ENCODE measurements around the gene STAG1.
"Not testable (repeated sequence)": the region's sequence is repeated elsewhere in the genome, so short reads cannot be mapped to it uniquely, and the experiment has no call there.

Gene STAG1

DNA sequence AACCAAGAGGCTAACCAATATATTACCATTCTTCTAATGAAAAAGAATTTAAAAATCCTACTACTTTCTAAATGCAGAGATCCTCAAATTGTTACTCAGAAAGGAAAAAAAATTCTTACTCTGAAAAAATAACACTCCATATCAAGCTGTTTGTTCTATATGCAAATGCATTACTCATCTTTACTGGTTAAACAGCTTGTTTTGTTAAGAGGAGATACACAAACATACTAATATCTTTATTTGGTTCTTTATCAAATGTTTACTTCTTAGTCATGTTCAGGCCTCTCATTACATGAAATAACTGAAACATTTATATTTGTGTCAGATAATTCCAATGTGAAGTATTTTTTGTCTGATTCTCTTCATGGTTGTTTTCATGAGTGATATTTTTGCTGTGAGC lies 355.3 kb downstream of the STAG1 start:
- DNase-seq (ENCODE audit: low read depth in 2 of 2), result no peak

- DNase-seq (ENCODE audit: low read depth in 2 of 2), result no peak
Observed at GRCh38 chr3:136390574-136390973, 361.6 kb downstream of the STAG1 start.

GRCh38 chr3:136387031-136387430 lies 365.1 kb downstream of the STAG1 start:
- DNase-seq (ENCODE audit: low read depth in 2 of 2), result no peak

- DNase-seq (ENCODE audit: low read depth in 2 of 2), result no peak
Observed at GRCh38 chr3:136385457-136385856, 366.7 kb downstream of the STAG1 start.

- DNase-seq (ENCODE audit: low read depth in 2 of 2), result no peak
Observed at GRCh38 chr3:136381051-136381450, 371.1 kb downstream of the STAG1 start.

DNA sequence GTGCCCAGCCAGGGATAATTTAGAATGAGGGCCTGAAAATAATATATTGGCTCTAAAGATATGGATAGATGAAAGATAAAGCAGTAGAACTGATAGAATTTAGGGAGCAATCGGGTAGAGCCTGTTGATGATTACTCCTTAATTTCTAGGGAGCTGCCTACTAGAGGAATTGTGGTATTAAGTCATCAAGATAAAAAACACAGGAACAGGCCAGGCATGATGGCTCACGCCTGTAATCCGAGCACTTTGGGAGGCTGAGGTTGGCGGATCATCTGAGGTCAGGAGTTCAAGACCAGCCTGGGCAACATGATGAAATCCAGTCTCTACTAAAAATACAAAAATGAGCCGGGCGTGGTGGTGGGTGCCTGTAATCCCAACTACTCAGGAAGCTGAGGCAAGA lies 371.6 kb downstream of the STAG1 start:
- no peak for DNase-seq (ENCODE audit: low read depth in 2 of 2)

DNA sequence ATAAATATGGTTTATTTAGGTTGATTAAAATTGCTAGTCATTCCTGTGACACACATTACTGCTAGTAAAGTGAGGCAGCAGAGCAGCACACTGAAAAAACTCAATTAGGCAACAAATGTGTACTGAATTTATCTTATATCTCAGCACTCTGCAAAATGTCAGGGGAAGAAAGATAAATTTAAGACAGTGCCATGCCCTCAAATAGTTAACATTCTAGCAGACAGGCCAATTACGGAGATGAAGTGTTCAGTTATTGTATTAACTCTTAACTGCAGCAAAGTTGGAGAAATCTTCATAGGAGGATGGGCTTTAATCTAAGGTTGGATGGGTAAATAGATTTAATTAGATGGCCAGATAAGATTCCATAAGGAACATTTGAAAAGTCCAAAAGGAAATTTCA lies 374.2 kb downstream of the STAG1 start:
- DNase-seq (ENCODE audit: low read depth in 2 of 2), result no peak

DNA sequence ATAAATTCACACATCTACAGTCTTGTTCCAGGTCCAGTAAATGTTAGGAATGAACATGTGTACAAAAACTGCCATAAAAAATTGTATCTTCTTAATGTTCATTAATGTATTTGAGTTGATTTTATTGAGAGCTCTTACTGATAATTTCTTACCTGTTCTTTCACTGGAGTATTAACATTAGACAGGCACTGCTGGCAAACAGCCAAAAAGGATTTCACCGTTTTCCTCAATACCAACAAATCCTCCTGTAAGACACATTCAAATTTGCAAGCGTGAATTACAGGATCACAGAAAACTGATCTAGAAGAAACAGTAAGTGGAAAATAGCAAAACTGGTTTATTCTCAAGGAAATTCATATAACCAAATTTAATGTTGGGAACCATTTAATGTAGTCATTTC lies 374.7 kb downstream of the STAG1 start:
- no peak for DNase-seq (ENCODE audit: low read depth in 2 of 2)

GRCh38 chr3:136375800-136376199 lies 376.4 kb downstream of the STAG1 start:
- DNase-seq (ENCODE audit: low read depth in 2 of 2), result not testable (repeated sequence)

DNA sequence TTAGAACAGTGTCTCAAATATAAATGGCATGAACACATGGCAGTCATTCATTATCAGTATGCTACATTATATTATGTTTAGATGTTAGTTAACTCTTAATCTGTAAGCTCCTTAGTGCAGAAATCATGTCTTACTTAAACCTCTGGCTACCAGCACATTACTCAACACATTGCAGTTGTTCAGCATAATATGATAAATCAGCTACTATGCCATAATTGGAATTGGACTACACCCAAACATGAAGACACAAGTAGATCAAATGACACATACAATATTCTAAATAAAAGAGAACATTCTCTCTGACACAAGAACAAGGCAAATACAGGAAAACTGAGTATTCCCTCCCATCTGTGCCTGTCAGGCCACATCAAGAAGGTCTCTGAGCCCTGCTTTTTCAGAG lies 385.9 kb downstream of the STAG1 start:
- no peak for DNase-seq (ENCODE audit: low read depth in 2 of 2)

DNA sequence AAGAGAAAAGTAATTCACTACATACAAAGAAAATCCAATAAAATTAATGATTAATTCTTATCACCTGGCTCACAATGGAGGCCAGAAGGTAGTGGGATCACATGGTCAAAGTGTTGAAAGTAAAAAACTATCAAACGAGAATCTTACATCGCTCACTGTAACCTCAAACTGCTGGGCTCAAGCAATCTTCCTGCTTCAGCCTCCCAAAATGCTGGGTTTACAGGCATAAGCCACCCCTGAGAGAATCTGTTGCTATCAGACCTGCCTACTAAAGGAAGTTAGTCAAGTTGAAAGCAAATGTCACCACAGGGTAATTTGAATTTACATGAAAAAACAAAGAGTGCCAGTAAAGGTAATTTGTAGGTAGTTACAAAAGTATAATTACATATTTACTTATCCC lies 398.7 kb downstream of the STAG1 start:
- DNase-seq (ENCODE audit: low read depth in 2 of 2), result no peak

DNA sequence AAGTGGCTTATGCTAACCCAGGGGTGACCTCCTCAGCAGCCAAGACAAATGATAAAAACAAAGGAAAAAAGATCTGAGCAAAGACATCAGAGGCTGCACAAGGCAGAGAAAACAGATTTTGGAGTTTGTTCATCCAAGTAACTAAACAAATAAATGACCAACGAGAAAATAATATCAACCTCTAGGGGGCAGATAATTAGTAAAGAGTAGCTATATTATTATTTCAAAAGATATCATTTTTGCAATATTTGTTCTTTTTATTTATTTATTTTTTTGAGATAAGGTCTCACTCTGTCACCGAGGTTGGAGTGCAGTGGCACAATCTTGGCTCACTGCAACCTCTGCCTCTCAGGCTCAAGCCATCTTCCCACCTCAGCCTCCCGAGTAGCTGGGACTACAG lies 400.3 kb downstream of the STAG1 start:
- DNase-seq (ENCODE audit: low read depth in 2 of 2), result no peak

GRCh38 chr3:136351351-136351750 lies 400.8 kb downstream of the STAG1 start:
- no peak for DNase-seq (ENCODE audit: low read depth in 2 of 2)

GRCh38 chr3:136350557-136350956 lies 401.6 kb downstream of the STAG1 start:
- no peak for DNase-seq (ENCODE audit: low read depth in 2 of 2)

- no peak for DNase-seq (ENCODE audit: low read depth in 2 of 2)
Observed at GRCh38 chr3:136350132-136350531, 402.0 kb downstream of the STAG1 start.

GRCh38 chr3:136346486-136346885 lies 405.7 kb downstream of the STAG1 start:
- DNase-seq (ENCODE audit: low read depth in 2 of 2), result no peak

GRCh38 chr3:136343873-136344555 lies 408.2 kb downstream of the STAG1 start:
- DNase-seq (ENCODE audit: low read depth in 2 of 2), result no peak

GRCh38 chr3:136343446-136343845 lies 408.7 kb downstream of the STAG1 start:
- DNase-seq (ENCODE audit: low read depth in 2 of 2), result no peak

DNA sequence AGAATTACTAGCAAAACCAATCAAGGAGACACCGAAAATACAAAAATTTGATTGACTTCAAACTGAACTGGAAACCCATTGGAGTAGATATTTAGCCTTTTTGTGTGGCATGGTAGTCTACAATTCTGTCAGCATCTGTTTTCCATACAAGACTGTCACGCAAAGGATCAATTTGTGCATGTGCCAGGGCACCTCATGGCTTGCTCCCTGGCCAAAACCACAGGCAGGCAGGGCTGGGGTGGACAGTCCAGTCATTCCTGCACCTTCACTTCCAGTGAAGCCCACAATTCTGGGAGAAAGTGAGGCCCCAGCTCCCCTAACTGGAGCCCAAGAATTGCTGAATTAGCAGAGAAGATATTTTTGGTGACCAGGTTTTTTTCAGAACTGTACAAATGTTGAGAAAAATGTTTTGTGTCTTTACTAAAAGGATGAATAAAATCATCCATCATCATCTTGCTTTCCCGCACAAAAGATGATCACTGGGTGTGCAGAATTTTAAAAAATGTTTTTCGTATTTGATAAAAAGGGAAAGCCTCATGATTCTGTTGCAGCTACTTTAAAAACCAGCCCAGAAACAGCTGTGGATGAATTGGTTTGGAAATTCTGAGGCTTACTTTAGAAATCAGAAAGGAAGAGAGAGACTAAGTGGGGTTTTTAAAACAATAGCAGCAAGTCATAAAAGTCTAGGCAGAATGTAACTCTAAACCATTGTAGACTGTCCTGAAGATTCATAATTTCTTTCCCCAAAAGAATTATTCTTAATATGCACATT lies 415.7 kb downstream of the STAG1 start:
- DNase-seq (ENCODE audit: low read depth in 2 of 2), result no peak

DNA sequence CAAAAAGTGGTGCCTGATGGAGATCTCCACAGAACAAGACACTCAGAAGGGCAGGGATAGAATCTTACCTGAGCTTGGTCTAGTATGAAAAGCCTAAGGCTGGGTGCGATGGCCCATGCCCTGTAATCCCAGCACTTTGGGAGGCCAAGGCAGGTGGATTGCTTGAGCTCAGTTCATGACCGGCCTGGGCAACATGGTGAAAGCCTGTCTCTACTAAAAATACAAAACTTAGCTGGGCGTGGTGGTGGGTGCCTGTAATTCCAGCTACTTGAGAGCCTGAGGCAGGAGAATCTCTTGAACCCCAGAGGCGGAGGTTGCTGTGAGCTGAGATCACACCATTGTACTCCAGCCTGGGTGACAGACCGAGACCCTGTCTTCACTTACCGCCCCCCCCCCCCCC lies 417.5 kb downstream of the STAG1 start:
- DNase-seq (ENCODE audit: low read depth in 2 of 2), result not testable (repeated sequence)

- no peak for DNase-seq (ENCODE audit: low read depth in 2 of 2)
Observed at GRCh38 chr3:136334209-136334608, 418.0 kb downstream of the STAG1 start.

DNA sequence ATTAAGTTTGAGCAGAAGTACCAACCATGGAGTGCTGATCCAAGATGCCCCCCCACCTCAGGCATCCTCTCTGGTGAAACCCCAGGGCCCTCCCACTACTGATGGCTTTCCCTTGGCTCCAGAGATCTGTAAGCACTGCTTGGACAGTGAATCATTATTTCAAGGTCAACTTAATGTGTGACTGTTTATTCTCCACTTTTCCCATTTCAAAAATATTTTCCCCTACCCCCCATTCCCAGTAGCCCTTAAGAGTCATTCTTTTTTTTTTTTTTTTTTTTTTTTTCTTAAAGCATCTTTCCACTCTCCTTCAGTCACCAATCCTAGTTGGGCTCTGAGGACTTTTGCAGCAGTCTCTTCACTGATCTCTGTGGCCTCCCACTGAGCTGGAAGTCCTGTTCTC lies 419.4 kb downstream of the STAG1 start:
- DNase-seq (ENCODE audit: low read depth in 2 of 2), result no peak

DNA sequence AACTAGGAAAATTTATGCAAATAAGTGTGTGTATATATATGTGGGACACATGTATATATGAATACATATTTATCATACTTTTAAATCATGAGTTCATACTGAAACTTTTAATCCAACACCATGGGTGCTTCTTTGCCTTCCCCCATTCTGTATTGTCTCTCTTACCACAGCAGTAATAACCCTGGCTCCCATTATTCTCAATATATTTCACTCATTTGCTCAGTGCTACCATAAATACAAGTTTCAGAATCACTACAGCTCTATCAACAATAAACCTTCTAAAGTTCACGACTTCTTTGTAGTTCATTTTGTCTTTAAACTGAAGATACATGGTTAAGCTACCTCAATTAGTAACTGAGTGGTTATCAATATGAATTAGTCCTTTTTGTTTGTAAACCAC lies 419.9 kb downstream of the STAG1 start:
- DNase-seq (ENCODE audit: low read depth in 2 of 2), result no peak

GRCh38 chr3:136330900-136331299 lies 421.3 kb downstream of the STAG1 start:
- no peak for DNase-seq (ENCODE audit: low read depth in 2 of 2)

Data from activated CD4-positive, alpha-beta T cell treated with anti-CD3 and anti-CD28 coated beads for 24 hours (primary cell).